HG02642 (cell line): ENCODE results near the gene SGK2.

ENCODE experiments used
- ATAC-seq: cut with Tn5 transposase; IDR thresholded peaks from one replicate; pipeline ENCODE4 v1.9.1; 2021; ENCODE audit warnings: mild to moderate bottlenecking; ENCODE audit not compliant: unreplicated experiment, poor library complexity

Gene SGK2

DNA sequence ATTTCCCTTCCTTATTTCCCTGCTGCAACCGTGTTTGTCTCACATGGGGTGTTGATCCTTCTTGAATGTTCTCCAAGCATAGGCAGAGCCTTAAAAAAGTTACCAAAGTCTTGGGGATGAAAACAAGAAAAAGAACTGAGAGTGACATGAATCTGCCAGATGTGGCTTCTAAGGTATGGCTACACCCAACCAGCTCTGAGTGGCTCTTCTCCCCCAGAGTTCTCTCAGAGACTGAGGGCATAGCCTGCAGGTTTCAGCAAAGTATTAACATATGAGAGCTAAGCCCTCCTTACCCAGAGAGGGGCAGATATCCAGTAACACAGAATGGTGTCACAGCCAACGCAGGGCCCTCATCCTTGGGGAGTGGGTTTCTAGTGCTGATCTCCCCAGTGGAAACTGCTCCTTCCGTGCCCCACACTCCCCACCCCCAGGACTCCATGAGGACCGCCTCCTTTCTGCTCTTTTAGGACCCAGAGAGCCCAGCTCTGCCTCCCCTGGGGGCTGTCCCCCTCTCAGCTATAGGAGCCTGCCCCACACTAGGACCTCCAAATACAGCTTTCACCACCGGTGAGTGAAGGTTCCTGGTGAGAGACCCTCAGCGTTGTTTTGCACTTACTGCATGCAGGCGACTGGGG lies 23.3 kb upstream of the SGK2 start:
- no peak for ATAC-seq

DNA sequence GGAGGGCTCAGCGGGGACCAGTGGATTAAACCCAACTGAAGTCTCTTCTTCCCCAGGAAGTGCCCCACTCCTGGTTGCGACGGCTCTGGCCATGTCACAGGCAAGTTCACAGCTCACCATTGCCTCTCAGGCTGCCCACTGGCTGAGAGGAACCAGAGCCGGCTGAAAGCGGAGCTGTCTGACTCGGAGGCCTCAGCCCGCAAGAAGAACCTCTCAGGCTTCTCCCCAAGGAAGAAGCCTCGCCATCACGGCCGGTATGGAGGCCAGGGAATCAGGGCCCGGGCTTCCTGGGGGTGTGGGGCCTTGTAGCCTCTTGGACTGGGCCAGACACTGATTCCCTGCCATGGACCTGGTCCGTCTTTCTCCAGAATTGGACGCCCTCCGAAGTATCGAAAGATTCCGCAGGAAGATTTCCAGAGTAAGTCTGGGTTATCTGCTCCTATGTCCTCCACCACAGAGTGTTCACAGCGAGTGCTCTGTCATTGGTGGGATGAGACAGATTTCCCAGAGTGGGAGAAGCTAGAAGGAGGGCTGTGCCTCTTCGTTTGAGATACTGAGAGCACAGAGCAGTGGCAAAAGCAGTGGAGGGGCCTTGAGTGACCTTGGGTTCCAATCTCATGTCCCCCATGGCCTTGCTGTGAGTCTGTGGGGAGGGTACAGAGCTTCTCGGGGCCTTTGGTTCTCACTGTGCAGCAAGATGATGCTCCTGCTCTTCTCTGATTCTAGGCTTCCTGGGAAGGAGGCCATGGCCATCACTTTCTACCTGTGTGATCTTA lies 22.6 kb upstream of the SGK2 start:
- ATAC-seq, result no peak

DNA sequence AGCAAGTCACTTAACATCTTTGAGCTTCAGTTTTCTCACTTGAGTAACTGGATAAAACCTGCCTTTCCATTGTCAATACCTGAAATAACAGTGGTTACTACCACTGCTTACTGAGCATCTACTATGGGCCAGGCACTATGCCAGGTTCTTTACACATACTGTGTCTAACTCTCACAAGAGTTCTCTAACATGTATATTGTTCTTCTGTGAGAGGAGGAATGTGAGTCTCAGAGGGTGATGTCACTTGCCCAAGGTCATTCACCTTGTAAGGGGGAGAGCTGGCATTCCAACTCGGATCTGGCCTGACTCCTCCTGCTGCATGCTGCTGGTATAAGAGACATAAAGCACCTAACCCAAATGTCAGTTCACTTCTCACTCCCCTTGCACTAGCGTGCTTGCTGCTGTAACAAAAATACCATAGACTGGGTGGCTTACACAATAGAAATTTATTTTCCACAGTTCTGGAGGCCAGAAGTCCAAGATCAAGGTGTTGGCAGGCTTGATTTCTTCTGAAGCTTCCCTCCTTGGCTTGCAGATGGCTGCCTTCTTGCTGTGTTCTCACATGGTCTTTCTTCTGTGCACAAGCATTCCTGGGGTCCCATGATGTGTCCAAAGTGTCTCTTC lies 21.9 kb upstream of the SGK2 start:
- ATAC-seq, result no peak

DNA sequence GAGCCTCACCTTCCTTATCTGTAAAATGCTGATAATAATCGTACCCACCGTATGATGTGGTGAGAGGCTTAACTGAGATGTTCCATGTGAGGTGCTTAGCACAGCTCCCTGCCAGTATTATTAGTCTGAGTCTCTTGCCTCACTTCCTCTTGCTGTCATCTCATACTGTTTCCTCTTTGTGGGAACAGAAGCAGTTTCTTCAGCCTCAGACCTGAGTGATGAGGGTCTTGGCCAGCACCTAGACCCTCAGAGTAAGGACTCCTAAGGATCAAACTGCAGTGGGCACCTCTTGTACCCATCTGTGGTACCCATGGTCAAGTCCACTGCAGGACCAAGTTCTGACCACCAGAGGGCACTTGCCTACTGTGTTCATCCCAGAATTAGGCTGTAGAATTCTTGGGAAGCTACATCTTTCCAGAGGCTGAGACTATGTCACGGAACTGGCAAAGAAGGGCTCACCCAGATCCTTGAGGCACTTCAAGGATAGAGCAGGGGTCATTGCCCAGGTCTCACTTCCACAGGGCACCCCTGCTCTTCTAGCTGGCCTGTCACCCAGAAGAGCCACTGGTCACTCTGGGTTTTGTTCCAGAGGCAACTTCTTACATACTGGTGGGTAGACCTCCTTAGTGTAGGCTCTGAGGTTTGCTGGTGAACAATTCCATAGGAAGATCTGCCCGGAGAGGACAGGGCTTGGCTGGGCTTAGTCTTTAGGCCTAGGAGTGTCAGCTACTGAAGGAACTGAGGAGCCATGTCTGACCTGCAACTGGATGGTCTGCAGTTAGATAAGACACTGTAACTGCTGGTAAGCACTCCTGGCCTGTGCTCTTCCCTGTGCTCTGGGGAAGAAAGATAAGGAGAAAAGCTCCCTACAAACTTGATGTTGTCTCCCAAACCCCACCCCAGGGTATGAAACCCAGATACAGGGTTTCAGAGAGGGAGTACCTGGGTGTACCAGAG lies 20.6 kb upstream of the SGK2 start:
- ATAC-seq, result peak; percentile 46

DNA sequence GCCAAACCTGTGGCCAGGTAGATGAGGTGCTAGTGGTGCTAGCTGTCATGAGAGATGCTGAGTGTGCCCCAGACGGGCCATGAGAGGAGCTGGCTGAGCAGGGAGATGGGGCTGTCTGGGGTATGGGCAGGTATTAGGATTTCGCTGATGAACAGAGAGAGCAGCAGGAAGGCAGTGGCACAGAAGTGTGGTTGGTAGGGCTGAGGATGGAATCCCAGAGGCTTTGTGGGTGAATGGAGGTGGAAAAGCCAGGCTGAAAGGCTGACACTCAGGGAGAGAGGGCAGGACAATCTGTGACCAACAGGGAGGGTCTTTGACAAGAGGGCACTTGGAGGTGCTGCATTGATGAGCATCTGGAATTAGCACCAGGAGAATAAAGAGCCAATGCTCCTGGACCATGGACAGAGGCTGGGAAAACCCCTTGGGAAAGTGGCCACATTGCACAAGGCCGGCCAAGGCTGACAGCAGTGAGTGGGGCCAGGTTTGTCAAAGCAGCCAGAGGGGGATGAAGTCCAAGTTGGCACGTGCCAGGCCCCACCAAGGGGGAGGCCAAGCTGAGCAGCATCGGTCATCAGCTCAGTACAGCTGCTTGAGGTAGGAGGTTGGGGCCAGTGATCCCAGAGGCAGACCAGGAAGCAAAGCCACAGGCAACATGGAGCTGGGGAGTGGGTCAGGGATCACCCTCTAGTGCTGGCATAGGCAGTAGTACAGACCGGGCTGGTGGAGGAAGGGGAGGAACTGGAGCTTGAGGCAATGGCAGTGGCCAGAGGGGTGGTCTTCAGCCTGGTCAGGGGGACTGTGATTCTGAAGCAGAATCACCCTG lies 19.7 kb upstream of the SGK2 start:
- ATAC-seq, result no peak

DNA sequence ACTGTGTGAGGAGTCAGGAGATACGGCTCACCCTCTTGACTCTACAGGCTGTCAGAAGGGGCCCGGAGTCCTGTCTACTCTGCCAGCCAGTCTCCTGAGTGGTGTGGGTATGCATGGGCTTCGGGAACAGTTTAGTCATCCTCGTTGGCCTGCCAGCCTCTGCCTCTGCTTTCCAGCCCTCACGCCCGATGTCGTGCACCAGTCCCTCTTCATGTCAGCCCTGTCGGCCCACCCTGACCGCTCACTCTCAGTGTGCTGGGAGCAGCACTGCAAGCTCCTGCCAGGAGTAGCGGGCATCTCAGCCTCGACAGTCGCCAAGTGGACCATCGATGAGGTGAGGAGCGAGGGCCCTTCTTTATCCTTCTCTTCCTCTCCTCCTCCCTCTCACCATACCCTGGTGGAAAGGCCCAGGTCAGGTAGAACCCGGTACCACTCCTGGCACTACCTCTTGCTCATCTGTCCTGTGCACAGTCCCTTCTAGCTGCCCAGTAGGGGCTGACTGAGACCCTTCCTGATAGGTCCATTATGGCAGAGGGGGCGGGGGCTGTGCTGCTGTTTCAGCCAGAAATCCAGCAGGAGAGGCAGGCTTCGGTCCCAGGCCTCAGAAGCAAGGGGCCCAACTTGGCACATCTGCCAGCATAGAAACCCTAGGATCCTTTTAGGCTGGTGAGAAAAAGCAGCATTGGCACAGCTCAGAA lies 18.7 kb upstream of the SGK2 start:
- no peak for ATAC-seq

DNA sequence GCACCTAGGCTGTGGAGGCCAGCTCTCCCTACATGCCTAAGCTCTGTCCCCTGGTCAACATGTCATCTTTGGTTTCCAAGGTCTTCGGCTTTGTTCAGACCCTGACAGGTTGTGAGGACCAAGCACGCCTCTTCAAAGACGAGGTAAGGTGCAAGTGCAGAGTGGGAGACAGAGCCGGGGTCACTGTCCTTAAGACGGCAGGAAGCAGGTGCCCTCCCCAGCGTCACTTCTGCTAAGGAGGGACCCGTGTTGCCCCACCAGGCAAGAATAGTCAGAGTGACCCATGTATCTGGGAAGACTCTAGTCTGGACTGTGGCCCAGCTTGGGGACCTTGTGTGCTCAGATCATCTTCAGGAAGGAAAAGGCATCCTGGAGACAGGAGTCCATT lies 18.2 kb upstream of the SGK2 start:
- no peak for ATAC-seq

DNA sequence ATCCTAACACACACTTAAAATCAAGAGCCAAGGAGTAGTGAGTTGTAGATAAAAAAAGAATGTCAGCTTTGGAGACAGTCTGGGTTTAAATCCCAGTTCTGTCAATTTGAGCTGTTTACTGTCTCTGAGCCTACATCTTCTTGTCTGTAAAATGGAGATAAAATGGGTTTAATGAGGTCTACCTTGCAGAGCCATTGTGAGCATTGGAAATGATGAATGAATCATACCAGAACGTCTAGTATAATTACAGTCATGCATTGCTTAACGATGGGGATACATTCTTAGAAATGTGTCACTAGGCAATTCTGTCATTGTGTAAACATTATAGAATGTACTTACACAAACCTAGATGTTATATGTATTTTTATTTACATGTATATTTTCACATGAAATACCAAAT lies 17.6 kb upstream of the SGK2 start:
- ATAC-seq, result no peak

DNA sequence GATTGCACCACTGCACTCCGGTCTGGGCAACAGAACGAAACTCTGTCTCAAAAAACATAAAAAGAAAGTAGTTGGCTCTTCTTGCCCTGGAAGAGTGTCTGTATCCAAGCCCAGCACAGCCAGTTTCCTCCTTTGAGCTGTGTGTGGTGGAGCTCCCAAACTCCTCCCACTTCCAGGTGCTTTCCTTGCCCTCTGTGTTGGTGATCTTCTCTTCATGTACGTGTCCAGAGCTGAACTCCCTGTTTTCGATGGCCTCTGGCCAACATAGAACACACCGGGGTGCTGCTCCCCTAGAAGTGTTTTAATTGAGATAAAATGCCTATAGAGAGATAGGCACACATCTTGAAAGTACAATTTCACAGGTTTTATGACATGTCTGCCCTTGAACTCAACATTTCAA lies 16.7 kb upstream of the SGK2 start:
- no peak for ATAC-seq

DNA sequence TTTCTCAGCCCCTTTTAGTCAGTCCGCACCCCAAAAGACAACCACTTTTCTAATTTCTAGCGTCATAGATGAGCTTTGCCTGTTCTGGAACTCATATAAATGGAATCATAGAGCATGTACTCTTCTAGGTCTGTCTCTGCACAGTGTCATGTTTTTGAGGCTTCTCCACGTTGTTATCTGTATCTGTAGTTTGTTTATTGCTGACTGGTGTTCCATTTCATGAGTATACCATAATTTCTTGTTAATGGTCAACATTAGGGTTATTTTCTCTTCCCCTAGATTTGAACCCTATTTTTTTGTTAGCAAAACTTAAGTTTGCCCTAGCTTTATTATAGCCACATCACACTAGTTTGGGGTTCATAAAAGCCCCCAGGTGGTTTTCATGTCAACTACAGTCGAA lies 16.2 kb upstream of the SGK2 start:
- ATAC-seq, result no peak

DNA sequence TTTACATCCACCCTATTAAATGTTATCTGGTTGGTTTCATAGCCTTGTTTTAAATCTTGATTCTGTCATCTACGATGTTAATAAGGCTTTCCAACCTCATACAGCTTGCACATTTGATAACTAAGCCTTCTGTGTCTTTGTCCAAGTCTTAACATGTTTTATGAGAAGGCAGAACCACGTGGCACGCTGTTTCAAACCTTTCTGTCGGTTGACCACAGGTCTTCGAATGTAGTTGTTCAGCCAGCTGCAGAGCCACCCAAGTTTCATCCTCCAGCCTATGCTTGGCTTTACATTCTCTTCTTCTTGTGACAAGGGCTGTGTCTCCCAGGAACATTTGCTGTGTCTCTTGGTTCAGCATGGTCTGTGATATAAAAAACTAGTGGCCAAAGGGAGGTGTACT lies 15.7 kb upstream of the SGK2 start:
- ATAC-seq, result no peak

DNA sequence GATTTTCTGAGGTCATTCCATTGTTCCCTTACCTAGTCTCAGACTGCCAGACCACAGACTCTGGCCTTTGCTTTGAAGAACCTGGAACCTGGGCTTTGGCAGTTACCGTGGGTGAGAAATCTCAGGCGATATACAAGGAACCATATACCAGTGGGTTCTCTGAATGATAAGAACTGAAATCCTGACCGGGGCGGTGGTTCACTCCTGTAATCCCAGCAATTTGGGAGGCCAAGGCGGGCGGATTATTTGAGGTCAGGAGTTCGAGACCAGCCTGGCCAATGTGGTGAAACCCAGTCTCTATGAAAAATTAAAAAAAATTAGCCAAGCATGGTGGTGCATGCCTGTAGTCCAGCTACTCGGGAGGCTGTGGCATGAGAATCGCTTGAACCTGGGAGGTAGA lies 14.3 kb upstream of the SGK2 start:
- no peak for ATAC-seq

DNA sequence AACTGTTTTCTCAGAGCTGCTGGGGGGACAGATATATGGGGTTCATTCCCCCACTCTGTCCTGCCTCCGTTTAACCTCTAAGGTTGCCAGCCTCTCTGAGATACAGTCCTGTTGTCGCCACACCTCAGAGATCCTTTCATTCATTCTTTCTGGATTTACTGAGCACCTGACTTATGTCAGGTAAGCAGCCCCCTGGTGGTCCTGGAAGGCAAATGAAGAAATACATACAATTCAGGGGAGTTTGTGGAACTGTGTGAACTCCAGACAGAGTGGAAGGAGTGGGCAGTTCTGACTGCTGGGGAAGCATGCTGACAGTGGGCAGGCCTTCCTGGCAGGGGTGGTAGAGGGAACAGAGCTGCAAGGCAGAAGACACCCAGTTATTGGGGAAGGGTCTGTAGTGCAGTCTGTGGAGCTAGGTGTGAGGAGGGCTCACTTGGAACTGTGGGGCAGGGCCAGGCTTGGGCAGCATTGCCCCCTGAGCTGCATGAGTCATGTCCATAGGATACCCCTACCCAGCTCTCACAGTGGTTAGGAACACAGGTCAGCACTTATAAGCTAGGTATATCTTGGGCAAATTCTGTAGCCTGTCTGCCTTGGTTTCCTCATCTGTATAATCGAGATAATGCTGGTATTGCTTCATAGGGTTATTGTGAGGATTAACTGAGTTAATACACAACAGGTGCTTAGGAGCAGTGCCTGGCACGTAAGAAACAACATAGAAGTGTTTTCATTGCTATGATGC lies 12.8 kb upstream of the SGK2 start:
- ATAC-seq, result no peak

DNA sequence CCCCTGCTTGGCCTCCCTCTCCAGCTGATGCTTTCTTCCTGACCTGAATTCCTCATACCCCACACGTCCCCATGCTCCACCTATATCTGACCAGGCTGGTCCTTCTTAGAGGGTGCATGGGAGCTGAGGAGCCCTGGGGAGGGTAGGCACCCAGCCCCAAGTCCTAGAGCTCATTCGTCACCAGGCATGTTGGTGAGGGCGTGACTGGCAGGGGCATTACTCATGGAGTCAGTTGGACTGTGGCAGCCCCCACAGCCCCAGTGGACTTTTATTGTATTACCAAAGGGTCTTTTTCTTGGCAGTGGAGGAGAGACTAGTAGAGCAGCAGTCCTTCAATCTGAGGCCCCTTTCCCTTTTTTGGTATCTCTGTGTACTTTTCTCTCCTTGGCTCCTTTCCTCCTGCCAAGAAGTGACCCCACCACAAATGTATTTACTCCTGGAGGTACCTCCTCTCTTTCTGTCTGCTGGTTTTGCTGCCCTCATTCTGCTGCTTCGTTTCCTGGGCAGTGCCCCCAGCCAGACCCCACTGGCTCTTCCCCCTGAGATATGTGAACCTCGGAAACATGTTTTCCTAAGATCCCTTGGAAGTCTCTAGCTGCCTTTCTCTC lies 10.4 kb upstream of the SGK2 start:
- no peak for ATAC-seq

DNA sequence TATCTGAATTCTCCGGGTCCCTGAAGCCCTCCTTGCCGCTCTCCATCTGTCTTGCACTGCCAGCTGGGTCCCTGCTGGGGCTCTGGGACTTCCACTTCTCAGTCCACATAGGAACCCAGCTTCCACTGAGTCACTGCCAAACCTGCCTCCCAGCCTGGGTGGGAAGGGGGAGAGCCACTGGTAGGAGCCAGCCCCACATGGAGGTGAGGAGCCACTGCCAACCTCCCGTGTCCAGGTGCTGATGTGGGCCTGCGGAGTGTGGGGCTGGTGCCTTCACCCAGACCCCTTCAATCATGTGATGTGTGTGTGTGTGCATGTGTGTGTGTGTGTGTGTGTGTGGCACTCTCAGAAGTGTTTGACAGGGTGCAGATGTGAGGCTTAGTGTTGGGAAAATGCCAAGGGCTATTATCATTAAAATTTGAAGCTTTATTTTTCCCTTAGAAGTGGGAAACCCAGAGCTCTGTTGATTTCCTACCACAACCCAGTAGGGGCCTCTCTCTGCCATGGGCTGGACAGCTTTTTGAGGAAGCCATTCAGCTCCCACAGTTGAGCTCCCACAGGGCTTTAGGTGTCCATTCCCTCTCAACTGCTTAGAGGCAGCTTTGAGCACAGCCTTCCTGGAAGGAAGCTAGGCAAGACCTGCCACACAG lies 9.3 kb upstream of the SGK2 start:
- no peak for ATAC-seq

DNA sequence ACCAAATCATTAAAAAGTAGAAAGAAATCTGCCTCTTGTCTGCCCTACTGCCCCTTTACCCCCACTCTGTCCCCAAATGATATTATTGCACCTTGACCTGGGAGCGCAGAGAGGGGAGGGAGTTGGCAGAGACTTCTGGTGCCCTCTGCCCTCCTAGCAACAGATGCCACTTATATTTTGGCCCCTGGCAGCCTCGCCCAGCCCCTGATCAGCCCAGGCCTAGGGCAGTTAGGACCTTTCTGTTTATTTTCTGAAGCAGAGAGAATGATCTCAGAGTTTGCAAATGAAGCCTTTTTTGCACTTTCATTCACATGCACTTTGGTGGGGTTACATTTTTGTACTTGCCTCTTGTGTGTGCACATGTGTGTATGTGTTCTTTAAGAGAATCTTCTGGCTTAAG lies 8.4 kb upstream of the SGK2 start:
- no peak for ATAC-seq

DNA sequence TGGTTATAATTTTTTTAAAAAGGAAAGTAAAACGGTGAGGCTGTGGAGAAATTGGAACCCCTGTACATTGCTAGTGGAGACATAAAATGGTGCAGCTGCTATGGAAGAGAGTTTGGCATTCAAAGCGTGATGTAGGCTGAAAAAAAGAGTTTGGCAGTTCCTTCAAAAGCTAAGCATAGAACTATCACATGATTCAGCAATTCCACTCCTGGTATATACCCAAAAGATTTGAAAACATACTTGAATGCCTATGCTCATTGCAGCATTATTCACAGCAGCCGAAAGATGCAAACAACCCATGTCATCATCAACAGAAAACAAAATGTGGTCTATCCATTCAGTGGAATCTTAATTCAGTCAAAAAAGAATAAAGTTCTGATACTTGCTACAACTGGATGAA lies 4.5 kb upstream of the SGK2 start:
- ATAC-seq, result no peak
